Stimulated activated CD4-positive, alpha-beta T cell treated with anti-CD3 and anti-CD28 coated beads, Interleukin-4, amount 100 ng/mL, for 4 hours (primary cell): ENCODE data around the gene PLD5.
"Not testable (repeated sequence)": the region's sequence is repeated elsewhere in the genome, so short reads cannot be mapped to it uniquely, and the experiment has no call there.

Experiments used
- DNase-seq, 2 experiments: peaks; one replicate each; pipeline ENCODE4 v3.0.0-alpha.2; 2020

Gene PLD5

GRCh38 chr1:242133796-242134195 lies 390.7 kb downstream of the PLD5 start:
- no peak for DNase-seq

- DNase-seq, result no peak
Measured at GRCh38 chr1:242133351-242133750, 391.1 kb downstream of the PLD5 start.

GRCh38 chr1:242132121-242132817 lies 392.2 kb downstream of the PLD5 start:
- DNase-seq, result no peak

- no peak for DNase-seq
Measured at GRCh38 chr1:242128951-242129502, 395.5 kb downstream of the PLD5 start.

- no peak for DNase-seq
Measured at GRCh38 chr1:242120432-242120831, 404.1 kb downstream of the PLD5 start.

GRCh38 chr1:242100921-242101320 lies 423.6 kb downstream of the PLD5 start:
- DNase-seq, result no peak

- DNase-seq, result not testable (repeated sequence)
Measured at GRCh38 chr1:242097283-242097682, 427.2 kb downstream of the PLD5 start.

GRCh38 chr1:242093116-242093515 lies 431.4 kb downstream of the PLD5 start:
- DNase-seq, result no peak

GRCh38 chr1:242089911-242090310 lies 434.6 kb downstream of the PLD5 start:
- no peak for DNase-seq

GRCh38 chr1:242088875-242089274 lies 435.6 kb downstream of the PLD5 start:
- no peak for DNase-seq

- DNase-seq, result no peak
Measured at GRCh38 chr1:242086706-242087105, 437.8 kb downstream of the PLD5 start.

GRCh38 chr1:242086093-242086492 lies 438.4 kb downstream of the PLD5 start:
- no peak for DNase-seq

- no peak for DNase-seq
Measured at GRCh38 chr1:242083742-242084141, 440.8 kb downstream of the PLD5 start.

GRCh38 chr1:242081446-242081845 lies 443.1 kb downstream of the PLD5 start:
- DNase-seq, result no peak

- DNase-seq, result no peak
Measured at GRCh38 chr1:242065813-242066212, 458.7 kb downstream of the PLD5 start.

GRCh38 chr1:242062271-242062670 lies 462.2 kb downstream of the PLD5 start:
- DNase-seq, result no peak

- DNase-seq, result no peak
Measured at GRCh38 chr1:242059976-242060375, 464.5 kb downstream of the PLD5 start.

- DNase-seq, result not testable (repeated sequence)
Measured at GRCh38 chr1:242058582-242058981, 465.9 kb downstream of the PLD5 start.

GRCh38 chr1:242058181-242058580 lies 466.3 kb downstream of the PLD5 start:
- not testable (repeated sequence) for DNase-seq

GRCh38 chr1:242057745-242058115 lies 466.8 kb downstream of the PLD5 start:
- DNase-seq, result no peak

- no peak for DNase-seq
Measured at GRCh38 chr1:242056988-242057744, 467.3 kb downstream of the PLD5 start.

- DNase-seq, result no peak
Measured at GRCh38 chr1:242055749-242056320, 468.7 kb downstream of the PLD5 start.

- DNase-seq, result no peak
Measured at GRCh38 chr1:242043165-242043564, 481.3 kb downstream of the PLD5 start.

- no peak for DNase-seq
Measured at GRCh38 chr1:242034392-242034791, 490.1 kb downstream of the PLD5 start.
